Measurements from ENCODE around the gene FARP1.

FARP1 gene

GRCh38 chr13:98200211-98200878 lies 57.5 kb downstream of the FARP1 start:
- TF ChIP-seq TAF1 (IDR thresholded peaks at IDR 0.05; ENCODE audit: borderline replicate concordance, insufficient read depth, low read length) (no peak), FOXP2 (optimal IDR thresholded peaks at IDR 0.05; ENCODE audit: borderline replicate concordance, extremely low read depth, extremely low read length, insufficient read depth) (no peak), POLR2AphosphoS5 (IDR thresholded peaks at IDR 0.05; ENCODE audit: low read depth, low read length) (no peak), SIN3A (IDR thresholded peaks at IDR 0.05; ENCODE audit: borderline replicate concordance, insufficient read depth, low read length) (no peak)
- TF ChIP-seq, protein P1, sequence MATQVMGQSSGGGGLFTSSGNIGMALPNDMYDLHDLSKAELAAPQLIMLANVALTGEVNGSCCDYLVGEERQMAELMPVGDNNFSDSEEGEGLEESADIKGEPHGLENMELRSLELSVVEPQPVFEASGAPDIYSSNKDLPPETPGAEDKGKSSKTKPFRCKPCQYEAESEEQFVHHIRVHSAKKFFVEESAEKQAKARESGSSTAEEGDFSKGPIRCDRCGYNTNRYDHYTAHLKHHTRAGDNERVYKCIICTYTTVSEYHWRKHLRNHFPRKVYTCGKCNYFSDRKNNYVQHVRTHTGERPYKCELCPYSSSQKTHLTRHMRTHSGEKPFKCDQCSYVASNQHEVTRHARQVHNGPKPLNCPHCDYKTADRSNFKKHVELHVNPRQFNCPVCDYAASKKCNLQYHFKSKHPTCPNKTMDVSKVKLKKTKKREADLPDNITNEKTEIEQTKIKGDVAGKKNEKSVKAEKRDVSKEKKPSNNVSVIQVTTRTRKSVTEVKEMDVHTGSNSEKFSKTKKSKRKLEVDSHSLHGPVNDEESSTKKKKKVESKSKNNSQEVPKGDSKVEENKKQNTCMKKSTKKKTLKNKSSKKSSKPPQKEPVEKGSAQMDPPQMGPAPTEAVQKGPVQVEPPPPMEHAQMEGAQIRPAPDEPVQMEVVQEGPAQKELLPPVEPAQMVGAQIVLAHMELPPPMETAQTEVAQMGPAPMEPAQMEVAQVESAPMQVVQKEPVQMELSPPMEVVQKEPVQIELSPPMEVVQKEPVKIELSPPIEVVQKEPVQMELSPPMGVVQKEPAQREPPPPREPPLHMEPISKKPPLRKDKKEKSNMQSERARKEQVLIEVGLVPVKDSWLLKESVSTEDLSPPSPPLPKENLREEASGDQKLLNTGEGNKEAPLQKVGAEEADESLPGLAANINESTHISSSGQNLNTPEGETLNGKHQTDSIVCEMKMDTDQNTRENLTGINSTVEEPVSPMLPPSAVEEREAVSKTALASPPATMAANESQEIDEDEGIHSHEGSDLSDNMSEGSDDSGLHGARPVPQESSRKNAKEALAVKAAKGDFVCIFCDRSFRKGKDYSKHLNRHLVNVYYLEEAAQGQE (IDR thresholded peaks at IDR 0.05; ENCODE audit: insufficient read depth in 1 of 2, low read depth in 2 of 2, low read length in 2 of 2): no peak

GRCh38 chr13:98201189-98201588 lies 58.3 kb downstream of the FARP1 start:
- TF ChIP-seq, protein P1 (IDR thresholded peaks at IDR 0.05; ENCODE audit: insufficient read depth in 1 of 2, low read depth in 2 of 2, low read length in 2 of 2): no peak
- no peak for TF ChIP-seq SIN3A (IDR thresholded peaks at IDR 0.05; ENCODE audit: borderline replicate concordance, insufficient read depth, low read length)
- TF ChIP-seq POLR2AphosphoS5 (IDR thresholded peaks at IDR 0.05; ENCODE audit: low read depth, low read length): no peak
- TF ChIP-seq TAF1 (IDR thresholded peaks at IDR 0.05; ENCODE audit: borderline replicate concordance, insufficient read depth, low read length): no peak
- no peak for TF ChIP-seq FOXP2 (optimal IDR thresholded peaks at IDR 0.05; ENCODE audit: borderline replicate concordance, extremely low read depth, extremely low read length, insufficient read depth)

DNA sequence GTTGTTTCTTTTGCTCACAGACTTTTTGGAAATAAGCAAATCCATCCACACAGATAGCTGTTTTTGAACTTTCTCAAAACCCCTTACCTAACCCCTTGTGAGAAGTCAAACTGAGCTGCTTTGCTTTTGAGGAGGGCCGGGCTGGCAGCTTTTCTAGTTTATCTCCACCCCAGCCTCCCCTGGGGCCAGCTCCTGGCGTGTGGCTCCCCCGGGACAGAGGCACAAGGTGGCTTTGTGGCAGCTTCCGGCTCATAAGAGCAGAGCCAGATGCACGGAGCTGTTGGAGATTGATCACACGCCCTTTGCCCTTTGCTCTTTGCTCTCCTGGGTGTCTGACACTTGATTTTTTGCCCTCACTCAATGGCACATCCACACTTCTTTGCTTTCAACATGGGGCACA lies 59.1 kb downstream of the FARP1 start:
- TF ChIP-seq TAF1 (IDR thresholded peaks at IDR 0.05; ENCODE audit: borderline replicate concordance, insufficient read depth, low read length): no peak
- no peak for TF ChIP-seq POLR2AphosphoS5 (IDR thresholded peaks at IDR 0.05; ENCODE audit: low read depth, low read length)
- no peak for TF ChIP-seq SIN3A (IDR thresholded peaks at IDR 0.05; ENCODE audit: borderline replicate concordance, insufficient read depth, low read length)
- TF ChIP-seq, protein P1 (IDR thresholded peaks at IDR 0.05; ENCODE audit: insufficient read depth in 1 of 2, low read depth in 2 of 2, low read length in 2 of 2): no peak

DNA sequence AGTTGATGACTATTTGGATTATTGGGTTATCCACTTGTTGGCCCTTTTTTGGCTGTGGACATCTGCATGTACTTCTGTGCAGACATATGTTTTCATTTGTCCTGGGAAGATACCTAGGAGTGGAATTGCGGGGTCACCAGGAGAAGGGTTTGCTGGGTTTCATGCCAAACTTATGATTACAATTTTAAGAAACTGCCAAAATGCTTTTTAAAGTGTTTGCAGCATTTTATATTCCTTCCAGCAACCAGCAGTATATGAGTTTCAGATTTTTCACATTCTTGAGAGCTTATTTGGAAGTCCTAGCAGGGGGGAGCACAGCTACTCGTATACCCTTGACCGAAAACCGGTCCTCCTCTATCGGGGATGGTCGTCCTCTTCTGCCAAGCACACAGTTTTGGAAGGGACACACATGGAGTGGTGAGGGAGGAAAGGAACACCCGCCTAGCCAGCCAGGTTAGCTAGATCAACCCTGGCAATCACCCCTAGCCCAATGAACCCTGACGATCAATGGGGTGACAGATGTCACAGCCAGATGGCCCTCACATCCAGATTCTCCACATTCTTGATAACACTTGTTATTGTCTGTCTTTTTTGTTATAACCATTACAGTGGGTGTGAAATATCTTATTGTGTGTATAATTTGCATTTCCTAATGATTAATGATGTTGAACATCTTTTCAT lies 60.9 kb downstream of the FARP1 start:
- TF ChIP-seq POLR2AphosphoS5 (IDR thresholded peaks at IDR 0.05; ENCODE audit: low read depth, low read length): no peak
- TF ChIP-seq FOXP2 (optimal IDR thresholded peaks at IDR 0.05; ENCODE audit: borderline replicate concordance, extremely low read depth, extremely low read length, insufficient read depth): no peak
- TF ChIP-seq, protein P1 (IDR thresholded peaks at IDR 0.05; ENCODE audit: insufficient read depth in 1 of 2, low read depth in 2 of 2, low read length in 2 of 2): no peak
- TF ChIP-seq SIN3A (IDR thresholded peaks at IDR 0.05; ENCODE audit: borderline replicate concordance, insufficient read depth, low read length): no peak
- no peak for TF ChIP-seq TAF1 (IDR thresholded peaks at IDR 0.05; ENCODE audit: borderline replicate concordance, insufficient read depth, low read length)

Data from PFSK-1 (cell line).